BE2C (cell line): ENCODE measurements around the gene NKTR.
A peak's percentile ranks its signal among the peaks of the same experiment; 100 is the strongest.

ENCODE experiments used
- DNase-seq: peaks from one replicate; pipeline ENCODE4 v3.0.0-alpha.2; 2020
- H3K27me3 ChIP-seq: fragments of 250-450 bp; sonication (Bioruptor Pico); 2 replicates; pipeline ENCODE4 v1.5.1; 2020; ENCODE audit warnings: mild to moderate bottlenecking
- H3K36me3 ChIP-seq: fragments of 250-450 bp; sonication (Bioruptor Pico); 2 replicates; pipeline ENCODE4 v1.5.1; 2020; ENCODE audit warnings: mild to moderate bottlenecking
- H3K4me1 ChIP-seq: fragments of 250-450 bp; sonication (Bioruptor Pico); 2 replicates; pipeline ENCODE4 v1.5.1; 2020
- H3K4me3 ChIP-seq: 2 replicates; pipeline ENCODE4 v1.5.1; 2011; ENCODE audit warnings: low read depth, low read length
- H3K9me3 ChIP-seq: fragments of 250-450 bp; sonication (Bioruptor Pico); 2 replicates; pipeline ENCODE4 v1.5.1; 2020
- CTCF ChIP-seq: IDR thresholded peaks from 2 replicates; pipeline ENCODE4 v1.5.1; 2012; ENCODE audit warnings: mild to moderate bottlenecking, low read depth, low read length

Gene NKTR

GRCh38 chr3:42601896-42602581 lies 1.6 kb downstream of the NKTR start:
- H3K4me1 ChIP-seq, result no peaks in the 10 kb centered on the region; the same call in 1 of the 2 replicates
- no peaks in the 10 kb centered on the region for H3K9me3 ChIP-seq
- no peak for TF ChIP-seq CTCF
- no peaks in the 10 kb centered on the region for H3K36me3 ChIP-seq
- no peaks in the 10 kb centered on the region for H3K27me3 ChIP-seq
- DNase-seq, result no peak
- peak overlapping the region; percentile 84 for H3K4me3 ChIP-seq

DNA sequence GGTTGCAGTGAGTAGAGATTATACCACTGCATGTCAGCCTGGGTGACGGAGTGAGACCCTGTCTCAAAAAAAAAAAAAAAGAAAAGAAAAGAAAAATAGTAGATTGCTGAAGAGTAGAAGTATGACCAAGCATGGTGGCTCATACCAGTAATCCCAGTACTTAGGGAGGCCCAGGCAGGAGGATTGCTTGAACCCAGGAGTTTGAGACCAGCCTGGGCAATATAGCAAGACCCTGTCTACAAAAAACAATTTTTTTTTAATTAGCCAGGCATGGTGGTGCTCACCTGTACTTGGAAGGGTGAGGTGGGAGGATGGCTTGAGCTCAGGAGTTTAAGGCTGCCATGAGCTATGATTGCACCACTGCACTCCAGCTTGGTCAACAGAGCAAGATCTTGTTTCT lies 2.5 kb downstream of the NKTR start:
- Histone ChIP-seq H3K36me3 (no peaks in the 10 kb centered on the region), H3K4me3 (no peak overlapping the region), H3K9me3 (no peaks in the 10 kb centered on the region), H3K27me3 (no peaks in the 10 kb centered on the region), H3K4me1 (no peaks in the 10 kb centered on the region; the same call in 1 of the 2 replicates)
- no peak for TF ChIP-seq CTCF
- no peak for DNase-seq

DNA sequence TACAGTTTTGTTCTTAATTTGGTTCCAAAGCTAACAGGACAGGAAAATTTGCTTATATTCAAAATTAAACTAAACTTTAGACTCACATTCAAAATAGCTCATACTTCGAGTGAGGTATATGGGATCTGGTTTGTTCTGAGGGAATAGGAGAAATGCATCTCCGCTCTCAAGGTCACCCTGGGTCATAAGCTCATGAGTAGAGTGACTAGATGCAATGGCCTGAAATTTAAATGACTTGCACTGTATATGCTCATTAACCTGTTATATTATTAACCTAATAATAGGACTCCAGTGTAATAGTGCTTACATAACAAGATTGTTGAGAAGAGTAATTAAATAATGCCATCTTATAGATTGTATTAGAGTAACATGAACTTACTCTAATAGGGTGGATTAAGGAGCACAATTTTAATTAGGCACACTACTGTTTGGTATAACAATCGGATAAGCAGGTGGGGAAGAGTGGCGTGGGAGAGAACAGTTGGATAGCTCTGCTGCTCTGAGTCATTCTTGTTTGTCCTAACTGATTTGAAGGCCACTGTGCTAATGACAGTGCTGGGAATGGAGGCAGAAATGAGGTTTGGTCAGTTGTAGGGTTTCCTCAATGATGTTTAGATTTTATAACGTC lies 5.2 kb downstream of the NKTR start:
- H3K36me3 ChIP-seq, result no peaks in the 10 kb centered on the region
- no peak overlapping the region for H3K4me3 ChIP-seq
- no peaks in the 10 kb centered on the region; the same call in 1 of the 2 replicates for H3K4me1 ChIP-seq
- no peaks in the 10 kb centered on the region for H3K27me3 ChIP-seq
- H3K9me3 ChIP-seq, result no peaks in the 10 kb centered on the region
- DNase-seq, result no peak
- TF ChIP-seq CTCF, result no peak

DNA sequence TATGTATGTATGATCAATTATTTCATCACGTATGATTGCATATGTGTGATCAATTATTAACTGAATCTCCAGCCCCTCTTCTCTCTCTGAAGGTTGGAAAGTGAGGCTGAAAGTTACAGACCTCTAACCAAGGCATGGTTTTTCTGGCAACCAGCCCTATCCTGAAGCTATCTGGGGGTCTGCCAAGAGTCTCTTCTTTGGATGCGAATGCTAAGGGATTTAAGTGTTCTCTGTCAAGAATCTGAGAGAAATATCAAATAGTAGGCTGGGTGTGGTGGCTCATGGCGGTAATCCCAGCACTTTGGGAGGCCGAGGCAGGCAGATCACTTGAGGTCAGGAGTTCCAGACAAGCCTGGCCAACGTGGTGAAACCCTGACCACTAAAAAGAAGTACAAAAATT lies 8.1 kb downstream of the NKTR start:
- no peak for TF ChIP-seq CTCF
- no peaks in the 10 kb centered on the region for H3K27me3 ChIP-seq
- H3K9me3 ChIP-seq, result no peaks in the 10 kb centered on the region
- no peak overlapping the region for H3K4me3 ChIP-seq
- H3K4me1 ChIP-seq, result no peaks in the 10 kb centered on the region; the same call in 1 of the 2 replicates
- H3K36me3 ChIP-seq, result no peaks in the 10 kb centered on the region
- DNase-seq, result peak; percentile 24

- no peaks in the 10 kb centered on the region for H3K9me3 ChIP-seq
- H3K4me1 ChIP-seq, result no peaks in the 10 kb centered on the region
- H3K4me3 ChIP-seq, result no peak overlapping the region
- no peaks in the 10 kb centered on the region for H3K36me3 ChIP-seq
- no peak for TF ChIP-seq CTCF
- no peaks in the 10 kb centered on the region for H3K27me3 ChIP-seq
- no peak for DNase-seq
Observed at GRCh38 chr3:42610976-42611375, 10.5 kb downstream of the NKTR start.

DNA sequence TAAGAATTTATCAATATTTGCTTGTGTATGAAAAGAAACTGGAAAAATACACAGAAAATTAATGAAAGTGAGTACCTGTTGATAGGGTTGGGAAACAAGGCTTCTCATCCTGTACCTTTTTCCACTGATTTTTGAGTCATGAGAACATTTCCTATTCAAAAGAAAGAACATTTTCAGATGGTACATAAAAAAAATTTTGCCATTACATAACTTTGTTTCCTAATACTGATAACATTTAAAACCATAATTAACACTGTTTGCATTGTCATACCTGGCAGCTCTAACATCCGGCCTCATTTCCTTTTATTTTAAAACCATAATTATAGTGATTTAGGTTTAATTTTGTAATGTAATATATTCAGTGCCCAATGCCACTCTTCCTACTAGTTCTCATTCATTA lies 11.7 kb downstream of the NKTR start:
- Histone ChIP-seq H3K4me3 (no peak overlapping the region), H3K27me3 (no peaks in the 10 kb centered on the region), H3K4me1 (no peaks in the 10 kb centered on the region), H3K9me3 (no peaks in the 10 kb centered on the region), H3K36me3 (no peaks in the 10 kb centered on the region)
- TF ChIP-seq CTCF, result no peak
- DNase-seq, result no peak
